SU-DHL-6 (cell line): ENCODE measurements around the gene TXNRD2.
A peak's percentile ranks its signal among the peaks of the same experiment; 100 is the strongest.

Experiments
- H2AFZ ChIP-seq: fragments of 200-600 bp; sonication (generic); 2 replicates; pipeline ENCODE4 v1.6.1; 2014; ENCODE audit warnings: low read depth, mild to moderate bottlenecking, moderate library complexity, mixed read lengths, antibody characterized with exemption, low read length; ENCODE audit not compliant: severe bottlenecking
- H3F3A ChIP-seq: fragments of 200-600 bp; shearing (Covaris generic); 2 replicates; pipeline ENCODE4 v1.6.0; 2016; ENCODE audit warnings: antibody characterized with exemption, mild to moderate bottlenecking; ENCODE audit not compliant: insufficient read depth
- H3K27ac ChIP-seq: fragments of 200-600 bp; sonication (generic); 2 replicates; pipeline ENCODE4 v1.5.1; 2016; ENCODE audit warnings: low read depth, mild to moderate bottlenecking, low read length, moderate library complexity, mixed read lengths
- H3K27me3 ChIP-seq: fragments of 200-600 bp; sonication (generic), shearing (Covaris generic); 2 replicates; pipeline ENCODE4 v1.6.0; 2014; ENCODE audit warnings: mild to moderate bottlenecking, low read length
- H3K36me3 ChIP-seq: fragments of 200-600 bp; sonication (generic); 2 replicates; pipeline ENCODE4 v1.6.1; 2014; ENCODE audit warnings: mild to moderate bottlenecking, low read length, mixed read lengths
- H3K4me2 ChIP-seq: fragments of 300-600, 200-600 bp; shearing (Covaris generic), sonication (generic); 2 replicates; pipeline ENCODE4 v1.6.0; 2014; ENCODE audit warnings: low read length, low read depth, mild to moderate bottlenecking; ENCODE audit not compliant: poor library complexity, severe bottlenecking
- H3K4me3 ChIP-seq: fragments of 200-600 bp; sonication (generic); 2 replicates; pipeline ENCODE4 v1.5.1; 2014; ENCODE audit warnings: antibody characterized with exemption, low read length, mild to moderate bottlenecking, mixed read lengths; ENCODE audit not compliant: insufficient read depth, poor library complexity, severe bottlenecking
- H3K79me2 ChIP-seq: fragments of 200-600 bp; sonication (generic); 2 replicates; pipeline ENCODE4 v1.6.1; 2014; ENCODE audit warnings: mild to moderate bottlenecking, low read length, moderate library complexity; ENCODE audit not compliant: insufficient read depth
- H3K9ac ChIP-seq: fragments of 200-600 bp; sonication (generic); 2 replicates; pipeline ENCODE4 v1.7.0; 2014; ENCODE audit warnings: mild to moderate bottlenecking, low read length
- H3K9me2 ChIP-seq: fragments of 200-600 bp; sonication (generic); replicated peaks from 2 replicates; pipeline ENCODE4 v1.6.1; 2014; ENCODE audit warnings: low read length; ENCODE audit not compliant: insufficient read depth
- H3K9me3 ChIP-seq: fragments of 200-600 bp; sonication (generic); 2 replicates; pipeline ENCODE4 v1.6.1; 2014; ENCODE audit warnings: low read length, mixed read lengths; ENCODE audit not compliant: insufficient read depth
- H4K20me1 ChIP-seq: fragments of 200-600 bp; sonication (generic); 2 replicates; pipeline ENCODE4 v1.6.1; 2014; ENCODE audit warnings: low read depth, mild to moderate bottlenecking, antibody characterized with exemption, low read length, moderate library complexity, mixed read lengths
- CTCF ChIP-seq: fragments of 200-600 bp; sonication (generic); IDR thresholded peaks from one replicate; pipeline ENCODE4 v1.5.1; 2017; ENCODE audit warnings: antibody characterized with exemption, mild to moderate bottlenecking, low read length, moderate library complexity; ENCODE audit not compliant: insufficient read depth, poor library complexity, severe bottlenecking
- EZH2phosphoT487 ChIP-seq: fragments of 200-600 bp; sonication (generic), shearing (Covaris generic); conservative IDR thresholded peaks from 2 replicates; pipeline ENCODE4 v1.6.1; 2018; ENCODE audit warnings: mild to moderate bottlenecking, antibody characterized with exemption, low read length, moderate library complexity, mixed read lengths

Gene TXNRD2

GRCh38 chr22:19970479-19971275, 29.1 kb upstream of the TXNRD2 start:
- Histone ChIP-seq H2AFZ (no peak overlapping the region), H3K79me2 (no peaks in the 10 kb centered on the region), H3K9me3 (no peaks in the 10 kb centered on the region), H3K27me3 (no peaks in the 10 kb centered on the region), H4K20me1 (no peaks in the 10 kb centered on the region), H3K9ac (no peak overlapping the region), H3K4me3 (no peak overlapping the region), H3K4me2 (no peak overlapping the region), H3K9me2 (no peaks in the 10 kb centered on the region), H3K36me3 (no peaks in the 10 kb centered on the region), H3F3A (no peaks in the 10 kb centered on the region), H3K27ac (no peak overlapping the region)
- TF ChIP-seq CTCF = peak; percentile 52
- no peak for TF ChIP-seq EZH2phosphoT487

GRCh38 chr22:19970031-19970478, 28.4 kb upstream of the TXNRD2 start:
- Histone ChIP-seq H3K9me2 (no peaks in the 10 kb centered on the region), H3K9ac (no peak overlapping the region), H3K4me2 (no peak overlapping the region), H3K9me3 (no peaks in the 10 kb centered on the region), H3K27ac (no peak overlapping the region), H3K27me3 (no peaks in the 10 kb centered on the region), H3K36me3 (no peaks in the 10 kb centered on the region), H4K20me1 (no peaks in the 10 kb centered on the region), H2AFZ (no peak overlapping the region), H3K79me2 (no peaks in the 10 kb centered on the region), H3F3A (no peaks in the 10 kb centered on the region), H3K4me3 (no peak overlapping the region)
- TF ChIP-seq EZH2phosphoT487 (no peak), CTCF (no peak)

GRCh38 chr22:19969141-19969928, 27.7 kb upstream of the TXNRD2 start:
- H3K9me2 ChIP-seq = no peaks in the 10 kb centered on the region
- no peak overlapping the region for H3K4me2 ChIP-seq
- H3K27ac ChIP-seq = no peak overlapping the region
- H2AFZ ChIP-seq = no peak overlapping the region
- H4K20me1 ChIP-seq = no peaks in the 10 kb centered on the region
- H3K9ac ChIP-seq = no peak overlapping the region
- H3K27me3 ChIP-seq = no peaks in the 10 kb centered on the region
- no peaks in the 10 kb centered on the region for H3F3A ChIP-seq
- no peaks in the 10 kb centered on the region for H3K9me3 ChIP-seq
- no peaks in the 10 kb centered on the region for H3K36me3 ChIP-seq
- TF ChIP-seq CTCF (no peak), EZH2phosphoT487 (no peak)
- no peaks in the 10 kb centered on the region for H3K79me2 ChIP-seq
- no peak overlapping the region for H3K4me3 ChIP-seq
